ENCODE measurements around the gene NEK7.
"Not testable (repeated sequence)": the region's sequence is repeated elsewhere in the genome, so short reads cannot be mapped to it uniquely, and the experiment has no call there.

NEK7 gene

GRCh38 chr1:198205016-198205684 is 48.4 kb downstream of the NEK7 start:
- DNase-seq (ENCODE audit: low spot score), result no peak

- no peak for DNase-seq (ENCODE audit: low spot score)
Observed at GRCh38 chr1:198206292-198206691, 49.5 kb downstream of the NEK7 start.

GRCh38 chr1:198211696-198212095 is 54.9 kb downstream of the NEK7 start:
- no peak for DNase-seq (ENCODE audit: low spot score)

GRCh38 chr1:198212126-198212525 is 55.3 kb downstream of the NEK7 start:
- no peak for DNase-seq (ENCODE audit: low spot score)

GRCh38 chr1:198212675-198213074 is 55.9 kb downstream of the NEK7 start:
- no peak for DNase-seq (ENCODE audit: low spot score)

- no peak for DNase-seq (ENCODE audit: low spot score)
Observed at GRCh38 chr1:198214924-198215323, 58.1 kb downstream of the NEK7 start.

GRCh38 chr1:198220428-198220827 is 63.6 kb downstream of the NEK7 start:
- DNase-seq (ENCODE audit: low spot score), result no peak

- DNase-seq (ENCODE audit: low spot score), result not testable (repeated sequence)
Observed at GRCh38 chr1:198227010-198227409, 70.2 kb downstream of the NEK7 start.

GRCh38 chr1:198227454-198227853 is 70.7 kb downstream of the NEK7 start:
- DNase-seq (ENCODE audit: low spot score), result not testable (repeated sequence)

- no peak for DNase-seq (ENCODE audit: low spot score)
Observed at GRCh38 chr1:198228925-198229324, 72.1 kb downstream of the NEK7 start.

- DNase-seq (ENCODE audit: low spot score), result no peak
Observed at GRCh38 chr1:198231779-198232178, 75.0 kb downstream of the NEK7 start.

- DNase-seq (ENCODE audit: low spot score), result no peak
Observed at GRCh38 chr1:198232378-198232777, 75.6 kb downstream of the NEK7 start.

- no peak for DNase-seq (ENCODE audit: low spot score)
Observed at GRCh38 chr1:198232940-198233675, 76.3 kb downstream of the NEK7 start.

- peak; percentile 9 for DNase-seq (ENCODE audit: low spot score)
Observed at GRCh38 chr1:198234520-198235251, 77.9 kb downstream of the NEK7 start.

- no peak for DNase-seq (ENCODE audit: low spot score)
Observed at GRCh38 chr1:198238121-198238520, 81.3 kb downstream of the NEK7 start.

GRCh38 chr1:198241553-198241952 is 84.8 kb downstream of the NEK7 start:
- no peak for DNase-seq (ENCODE audit: low spot score)

GRCh38 chr1:198244772-198245171 is 88.0 kb downstream of the NEK7 start:
- DNase-seq (ENCODE audit: low spot score), result no peak

GRCh38 chr1:198245379-198245778 is 88.6 kb downstream of the NEK7 start:
- DNase-seq (ENCODE audit: low spot score), result no peak

- no peak for DNase-seq (ENCODE audit: low spot score)
Observed at GRCh38 chr1:198246337-198246736, 89.5 kb downstream of the NEK7 start.

- DNase-seq (ENCODE audit: low spot score), result no peak
Observed at GRCh38 chr1:198253259-198253658, 96.5 kb downstream of the NEK7 start.

- no peak for DNase-seq (ENCODE audit: low spot score)
Observed at GRCh38 chr1:198253668-198254067, 96.9 kb downstream of the NEK7 start.

- no peak for DNase-seq (ENCODE audit: low spot score)
Observed at GRCh38 chr1:198254521-198254920, 97.7 kb downstream of the NEK7 start.

- no peak for DNase-seq (ENCODE audit: low spot score)
Observed at GRCh38 chr1:198254948-198255347, 98.2 kb downstream of the NEK7 start.
